GM23338 (cell line): ENCODE measurements around the gene OBSCN. TPM values are rescaled to one million over a fixed set of nuclear protein-coding genes. Genes with fewer than 3 reads are reported as not detected.

Source experiments
- ATAC-seq: fragments of 200-7000 bp; cut with Tn5 transposase; 3 replicates; pipeline ENCODE4 v1.9.1; 2020
- DNase-seq: peaks from one replicate; pipeline ENCODE4 v3.0.0-alpha.2; 2015; ENCODE audit warnings: low spot score
- H2AFZ ChIP-seq: fragments of 200-600 bp; sonication (generic); 2 replicates; pipeline ENCODE4 v1.8.0; 2016; ENCODE audit warnings: antibody characterized with exemption, mild to moderate bottlenecking, moderate library complexity
- H3F3A ChIP-seq: fragments of 200-600 bp; sonication (generic); replicated peaks from 2 replicates; pipeline ENCODE4 v1.8.0; 2017; ENCODE audit warnings: antibody characterized with exemption, mixed run types, low read depth
- H3K27ac ChIP-seq: fragments of 200-600 bp; sonication (generic); 2 replicates; pipeline ENCODE4 v1.6.1; 2016; ENCODE audit warnings: low read depth
- H3K27me3 ChIP-seq: fragments of 200-600 bp; sonication (generic); 2 replicates; pipeline ENCODE4 v1.8.0; 2016; ENCODE audit warnings: mild to moderate bottlenecking, mixed run types, moderate library complexity; ENCODE audit not compliant: insufficient read depth
- H3K36me3 ChIP-seq: fragments of 200-600 bp; sonication (generic); 2 replicates; pipeline ENCODE4 v1.8.0; 2016; ENCODE audit warnings: mild to moderate bottlenecking; ENCODE audit not compliant: insufficient read depth
- H3K4me1 ChIP-seq: fragments of 200-600 bp; sonication (generic); 2 replicates; pipeline ENCODE4 v1.8.0; 2016; ENCODE audit warnings: mild to moderate bottlenecking, moderate library complexity; ENCODE audit not compliant: insufficient read depth
- H3K4me2 ChIP-seq: fragments of 200-600 bp; sonication (generic); 2 replicates; pipeline ENCODE4 v1.7.1; 2017; ENCODE audit warnings: mixed run types
- H3K4me3 ChIP-seq: fragments of 200-600 bp; sonication (generic); 2 replicates; pipeline ENCODE4 v1.6.1; 2016; ENCODE audit warnings: mixed run types
- H3K79me2 ChIP-seq: fragments of 200-600 bp; sonication (generic); replicated peaks from 2 replicates; pipeline ENCODE4 v1.8.0; 2017; ENCODE audit warnings: mild to moderate bottlenecking; ENCODE audit not compliant: insufficient read depth
- H3K9me2 ChIP-seq: fragments of 200-600 bp; sonication (generic); 2 replicates; pipeline ENCODE4 v1.8.0; 2017; ENCODE audit not compliant: insufficient read depth
- H4K20me1 ChIP-seq: fragments of 200-600 bp; sonication (generic); replicated peaks from 2 replicates; pipeline ENCODE4 v1.8.0; 2017; ENCODE audit warnings: mild to moderate bottlenecking; ENCODE audit not compliant: insufficient read depth
- H3K27ac Mint-ChIP-seq: 2 replicates; pipeline ENCODE4 v1.8.0; 2020; ENCODE audit warnings: inconsistent platforms, mild to moderate bottlenecking, moderate library complexity, mixed read lengths
- H3K27me3 Mint-ChIP-seq: 3 replicates; pipeline ENCODE4 v1.8.0; 2022; ENCODE audit warnings: low read depth, mild to moderate bottlenecking, moderate library complexity, mixed read lengths, inconsistent platforms; ENCODE audit not compliant: insufficient read depth, poor library complexity
- H3K36me3 Mint-ChIP-seq: 3 replicates; pipeline ENCODE4 v1.8.0; 2021; ENCODE audit warnings: low read depth, mild to moderate bottlenecking, inconsistent platforms, moderate library complexity, mixed read lengths
- H3K4me1 Mint-ChIP-seq: 3 replicates; pipeline ENCODE4 v1.8.0; 2020; ENCODE audit warnings: mild to moderate bottlenecking, inconsistent platforms, mixed read lengths
- H3K4me3 Mint-ChIP-seq: 3 replicates; pipeline ENCODE4 v1.8.0; 2021; ENCODE audit warnings: moderate library complexity, mild to moderate bottlenecking, inconsistent platforms, mixed read lengths
- H3K9me3 Mint-ChIP-seq: 3 replicates; pipeline ENCODE4 v1.8.0; 2020; ENCODE audit warnings: moderate library complexity, mild to moderate bottlenecking, inconsistent platforms, mixed read lengths
- CREB1 ChIP-seq: fragments of 250-450 bp; sonication (Bioruptor Pico); IDR thresholded peaks from 2 replicates; pipeline ENCODE4 v1.5.0; 2020; ENCODE audit warnings: low read depth, mild to moderate bottlenecking, moderate library complexity
- CTCF ChIP-seq, 2 experiments: fragments of 200-600 bp in 1 of 2; sonication (generic) in 1 of 2; conservative IDR thresholded peaks; 2 replicates each; pipeline versions ENCODE4 v1.5.1 to v1.6.1; 2016 to 2017; ENCODE audit warnings: antibody characterized with exemption in 2 of 2, low read depth in 2 of 2, mild to moderate bottlenecking in 2 of 2, moderate library complexity in 1 of 2
- EZH2 ChIP-seq: fragments of 200-600 bp; sonication (generic); IDR thresholded peaks from one replicate; pipeline ENCODE4 v1.8.0; 2017; ENCODE audit warnings: antibody characterized with exemption, mild to moderate bottlenecking, low read depth; ENCODE audit not compliant: unreplicated experiment
- EZH2phosphoT487 ChIP-seq: fragments of 200-600 bp; sonication (generic); IDR thresholded peaks from one replicate; pipeline ENCODE4 v1.8.1; 2018; ENCODE audit warnings: antibody characterized with exemption; ENCODE audit not compliant: unreplicated experiment
- JUNB ChIP-seq: IDR thresholded peaks from one replicate; pipeline ENCODE4 v1.6.1; 2016; ENCODE audit warnings: antibody characterized with exemption; ENCODE audit not compliant: unreplicated experiment
- NANOG ChIP-seq: IDR thresholded peaks from 2 replicates; pipeline ENCODE4 v1.6.1; 2016; ENCODE audit warnings: antibody characterized with exemption, borderline replicate concordance
- POLR2AphosphoS5 ChIP-seq: IDR thresholded peaks from 2 replicates; pipeline ENCODE4 v1.6.1; 2016; ENCODE audit warnings: antibody characterized with exemption, low read depth
- REST ChIP-seq: IDR thresholded peaks from one replicate; pipeline ENCODE4 v1.6.1; 2018; ENCODE audit warnings: antibody characterized with exemption; ENCODE audit not compliant: unreplicated experiment
- STAT1 ChIP-seq: IDR thresholded peaks from one replicate; pipeline ENCODE4 v1.6.1; 2016; ENCODE audit warnings: antibody characterized with exemption; ENCODE audit not compliant: unreplicated experiment
- ZNF114 ChIP-seq: fragments of 250-450 bp; sonication (Bioruptor Pico); IDR thresholded peaks from 2 replicates; pipeline ENCODE4 v1.5.0; 2020; ENCODE audit warnings: mild to moderate bottlenecking, moderate library complexity
- ZNF331 ChIP-seq: fragments of 250-450 bp; sonication (Bioruptor Pico); IDR thresholded peaks from 2 replicates; pipeline ENCODE4 v1.5.0; 2020; ENCODE audit warnings: low read depth, mild to moderate bottlenecking, moderate library complexity
- ZNF462 ChIP-seq: fragments of 250-450 bp; sonication (Bioruptor Pico); IDR thresholded peaks from 2 replicates; pipeline ENCODE4 v1.5.0; 2020; ENCODE audit warnings: mild to moderate bottlenecking, moderate library complexity
- polyA plus RNA-seq: library from polyadenylated mRNA; unstranded; fragments of >200 nt; fragmentation: Nextera tagmentation; extraction: Ambion mirVana; gene quantifications from 2 replicates; pipeline ENCODE4 v1.2.1, GENCODE V29; 2016
- total RNA-seq: library from RNA; depleted of rRNA; stranded (reverse); fragments of >200 nt; shearing (Covaris generic); gene quantifications from 2 replicates; pipeline ENCODE4 v1.2.3, GENCODE V29; 2014
- TF ChIP-seq, protein P1 (sequence below): IDR thresholded peaks from 2 replicates; pipeline ENCODE4 v1.6.1; 2016; ENCODE audit warnings: antibody characterized with exemption

Gene OBSCN
- total and polyA plus RNA-seq, 2 experiments from 2014 or later, result 8.4 to 38.5 TPM

DNA sequence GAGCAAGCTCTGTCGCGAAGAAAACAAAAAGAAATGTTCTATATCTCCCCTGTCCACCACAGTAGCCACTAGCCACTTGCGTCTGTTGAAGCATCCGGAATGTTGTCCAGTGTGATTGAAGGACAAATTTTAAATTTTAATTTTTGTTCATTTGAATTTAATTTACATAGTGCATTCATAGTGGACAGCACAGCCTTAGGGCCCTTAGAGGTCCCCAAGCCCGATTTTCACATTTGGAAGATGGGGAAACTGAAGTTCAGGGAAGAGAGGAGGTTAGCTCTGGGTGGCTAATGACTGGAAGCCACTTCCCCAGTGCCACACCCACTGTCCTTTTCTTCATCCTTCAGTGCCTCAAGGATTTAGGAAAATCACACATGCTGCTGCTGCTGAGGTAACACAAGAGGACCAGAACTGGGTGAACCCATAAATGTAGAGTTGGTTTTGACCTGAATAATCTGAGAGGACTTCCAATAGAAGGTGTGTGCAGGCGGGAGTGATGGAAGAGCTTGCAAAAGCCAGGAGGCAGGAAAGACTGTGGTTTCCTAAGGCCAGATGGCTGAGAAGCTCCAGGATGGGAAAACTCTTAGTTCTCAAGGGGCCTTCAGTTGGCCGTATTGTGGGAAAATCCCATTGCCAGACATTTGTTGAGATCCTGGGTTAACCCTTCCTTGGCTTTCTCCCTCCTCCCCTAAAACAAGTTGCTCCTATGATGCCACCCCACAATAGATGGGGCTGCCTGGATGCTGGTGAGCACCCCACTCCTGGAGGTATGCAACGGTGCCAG lies 149.2 kb downstream of the OBSCN start:
- Histone ChIP-seq H3K27ac (no peak overlapping the region), H3K79me2 (no peaks in the 10 kb centered on the region), H3K9me2 (no peaks in the 10 kb centered on the region), H3K27me3 (no peaks in the 10 kb centered on the region), H3F3A (no peaks in the 10 kb centered on the region), H3K36me3 (no peaks in the 10 kb centered on the region), H3K4me2 (no peak overlapping the region), H2AFZ (no peak overlapping the region), H3K4me3 (no peak overlapping the region), H4K20me1 (no peaks in the 10 kb centered on the region), H3K4me1 (no peaks in the 10 kb centered on the region)
- H3K36me3 Mint-ChIP-seq, result no peaks in the 10 kb centered on the region
- DNase-seq (no peak), ATAC-seq (no peak)
- no peaks in the 10 kb centered on the region; the same call in 2 of the 3 replicates for H3K4me1 Mint-ChIP-seq
- no peak overlapping the region for H3K4me3 Mint-ChIP-seq
- no peaks in the 10 kb centered on the region for H3K9me3 Mint-ChIP-seq
- no peak overlapping the region for H3K27ac Mint-ChIP-seq
- H3K27me3 Mint-ChIP-seq, result peaks cover 4% of the 10 kb centered on the region
- TF ChIP-seq JUNB (no peak), REST (no peak), ZNF331 (no peak), EZH2 (no peak), ZNF114 (CRISPR knock-in tag) (no peak), EZH2phosphoT487 (no peak), ZNF462 (CRISPR knock-in tag) (no peak), CTCF (conservative IDR thresholded peaks at IDR 0.05; ENCODE audit: low read depth in 2 of 2) (no peak), STAT1 (no peak), NANOG (no peak), POLR2AphosphoS5 (no peak), CREB1 (CRISPR knock-in tag) (no peak)
- TF ChIP-seq, protein P1, sequence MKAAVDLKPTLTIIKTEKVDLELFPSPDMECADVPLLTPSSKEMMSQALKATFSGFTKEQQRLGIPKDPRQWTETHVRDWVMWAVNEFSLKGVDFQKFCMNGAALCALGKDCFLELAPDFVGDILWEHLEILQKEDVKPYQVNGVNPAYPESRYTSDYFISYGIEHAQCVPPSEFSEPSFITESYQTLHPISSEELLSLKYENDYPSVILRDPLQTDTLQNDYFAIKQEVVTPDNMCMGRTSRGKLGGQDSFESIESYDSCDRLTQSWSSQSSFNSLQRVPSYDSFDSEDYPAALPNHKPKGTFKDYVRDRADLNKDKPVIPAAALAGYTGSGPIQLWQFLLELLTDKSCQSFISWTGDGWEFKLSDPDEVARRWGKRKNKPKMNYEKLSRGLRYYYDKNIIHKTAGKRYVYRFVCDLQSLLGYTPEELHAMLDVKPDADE, result no peak
